Glomerular endothelial cell (primary cell): ENCODE data around the gene FKBP1A. TPM values are rescaled to one million over a fixed set of nuclear protein-coding genes. Genes with fewer than 3 reads are reported as not detected.
A peak's percentile ranks its signal among the peaks of the same experiment; 100 is the strongest.

Source experiments
- DNase-seq: peaks from one replicate; pipeline ENCODE4 v3.0.0-alpha.2; 2011; ENCODE audit warnings: low read depth, low spot score; ENCODE audit errors: extremely low read depth
- total RNA-seq: library from RNA; depleted of rRNA; stranded (reverse); fragments of >200 nt; gene quantifications from 2 replicates; pipeline ENCODE4 v1.2.3, GENCODE V29; 2015

The FKBP1A gene
- total RNA-seq, 1 donor from 2014 or later: 737 TPM

GRCh38 chr20:1335961-1336698 lies 56.7 kb downstream of the FKBP1A start:
- DNase-seq: no peak

GRCh38 chr20:1334761-1335160 lies 58.1 kb downstream of the FKBP1A start:
- DNase-seq: no peak

DNA sequence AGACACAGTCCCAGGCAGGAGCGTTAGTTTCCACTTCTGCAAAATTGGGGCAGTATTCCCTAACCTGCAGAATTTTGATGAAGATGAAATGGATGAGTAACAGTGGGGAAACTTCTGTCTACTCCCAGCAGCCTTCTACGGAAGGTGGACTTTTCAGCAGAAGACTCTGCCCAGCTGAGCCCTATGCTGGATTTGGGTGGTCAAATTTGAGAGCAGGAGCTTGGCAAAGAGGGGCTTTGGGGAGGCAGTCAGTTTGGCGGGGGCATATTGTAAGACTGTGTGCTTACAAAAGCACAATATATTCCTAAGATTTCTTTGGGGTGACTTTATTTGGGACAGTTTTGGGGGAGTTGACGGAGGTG lies 58.5 kb downstream of the FKBP1A start:
- no peak for DNase-seq

DNA sequence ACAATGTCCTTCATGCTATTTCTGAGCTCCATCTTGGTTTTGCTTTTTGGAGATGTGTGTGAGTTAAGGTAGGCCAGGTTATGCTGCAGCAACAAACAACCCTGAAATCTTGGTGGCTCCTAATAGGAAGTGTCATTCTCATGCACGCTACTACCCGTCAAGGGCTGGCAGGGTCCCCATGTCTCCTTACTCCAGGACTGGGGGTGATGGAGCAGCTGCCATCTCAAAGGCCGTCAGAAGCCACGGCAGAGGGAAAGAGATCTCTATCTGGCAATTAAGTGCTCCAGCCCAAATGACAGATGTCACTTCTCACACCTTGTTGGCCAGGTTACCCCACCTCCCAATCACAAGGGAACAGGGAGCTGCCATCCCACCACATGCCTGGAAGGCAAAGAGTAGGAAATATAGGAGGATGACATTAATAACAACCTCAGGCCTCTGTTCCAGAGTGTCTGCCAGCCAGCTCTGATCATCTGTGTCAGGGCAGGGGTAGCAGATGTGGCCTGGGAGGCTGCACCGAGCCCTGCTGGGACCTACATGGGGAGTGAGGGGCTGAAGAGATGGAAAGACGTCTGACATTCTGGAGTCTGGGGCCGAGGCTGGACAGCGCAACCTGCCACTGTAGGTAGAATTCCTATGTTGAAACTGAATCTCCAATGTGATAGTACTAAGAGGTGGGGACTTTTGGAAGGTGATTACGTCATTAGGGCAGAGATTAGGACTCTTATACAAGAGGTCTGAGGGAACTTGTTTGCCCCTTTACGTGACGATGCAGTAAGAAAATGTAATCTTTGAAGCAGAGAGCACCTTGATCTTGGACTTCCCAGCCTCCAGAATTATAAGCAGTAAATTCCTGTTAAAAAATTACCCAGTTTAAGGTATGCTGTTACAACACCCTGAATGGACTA lies 59.1 kb downstream of the FKBP1A start:
- DNase-seq: no peak

DNA sequence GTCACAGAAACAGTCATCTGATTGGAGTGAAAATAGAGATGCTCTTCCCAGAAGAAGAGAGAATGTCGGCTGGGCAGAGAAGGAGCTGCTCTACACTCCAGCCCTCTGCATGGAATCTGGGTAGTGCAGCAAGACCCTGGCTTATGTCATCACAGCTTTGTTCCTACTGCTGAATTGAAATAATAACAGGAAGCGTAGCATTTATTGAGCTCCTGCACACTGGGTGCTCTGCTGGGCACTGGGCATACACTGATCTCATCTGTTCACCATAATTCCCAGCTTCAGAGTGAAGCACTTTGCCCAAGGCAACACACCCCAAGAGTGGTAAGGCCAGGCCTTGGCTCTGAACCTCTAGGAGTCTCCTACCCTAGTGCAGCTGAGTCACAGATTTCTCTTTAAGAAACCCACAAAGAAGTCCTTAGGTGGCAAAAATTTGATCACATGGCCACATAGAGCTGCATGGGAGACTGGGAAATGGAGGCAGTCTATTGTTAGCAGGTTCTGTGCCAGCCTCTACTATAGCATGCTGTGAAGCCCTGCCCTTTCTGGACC lies 60.0 kb downstream of the FKBP1A start:
- no peak for DNase-seq

GRCh38 chr20:1331801-1332453 lies 60.9 kb downstream of the FKBP1A start:
- DNase-seq: no peak

DNA sequence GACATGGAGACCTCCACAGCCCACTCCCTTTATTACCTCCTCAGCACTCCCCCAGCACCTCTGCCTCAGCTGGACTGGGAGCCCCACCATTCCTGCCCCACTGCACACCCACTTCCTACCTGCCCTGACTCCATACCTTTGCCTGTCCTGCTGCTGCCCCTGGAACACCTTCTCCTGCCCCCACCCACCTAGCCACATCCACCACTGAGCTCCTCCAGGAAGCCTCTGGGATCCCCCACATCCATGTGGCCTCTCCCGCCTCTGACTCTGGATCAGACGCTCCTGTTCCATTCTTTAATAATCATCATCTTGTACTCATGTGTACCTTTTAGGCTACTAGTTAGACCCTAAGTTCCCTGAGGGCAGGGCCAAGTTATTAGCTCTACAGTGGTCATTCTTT lies 61.8 kb downstream of the FKBP1A start:
- no peak for DNase-seq

DNA sequence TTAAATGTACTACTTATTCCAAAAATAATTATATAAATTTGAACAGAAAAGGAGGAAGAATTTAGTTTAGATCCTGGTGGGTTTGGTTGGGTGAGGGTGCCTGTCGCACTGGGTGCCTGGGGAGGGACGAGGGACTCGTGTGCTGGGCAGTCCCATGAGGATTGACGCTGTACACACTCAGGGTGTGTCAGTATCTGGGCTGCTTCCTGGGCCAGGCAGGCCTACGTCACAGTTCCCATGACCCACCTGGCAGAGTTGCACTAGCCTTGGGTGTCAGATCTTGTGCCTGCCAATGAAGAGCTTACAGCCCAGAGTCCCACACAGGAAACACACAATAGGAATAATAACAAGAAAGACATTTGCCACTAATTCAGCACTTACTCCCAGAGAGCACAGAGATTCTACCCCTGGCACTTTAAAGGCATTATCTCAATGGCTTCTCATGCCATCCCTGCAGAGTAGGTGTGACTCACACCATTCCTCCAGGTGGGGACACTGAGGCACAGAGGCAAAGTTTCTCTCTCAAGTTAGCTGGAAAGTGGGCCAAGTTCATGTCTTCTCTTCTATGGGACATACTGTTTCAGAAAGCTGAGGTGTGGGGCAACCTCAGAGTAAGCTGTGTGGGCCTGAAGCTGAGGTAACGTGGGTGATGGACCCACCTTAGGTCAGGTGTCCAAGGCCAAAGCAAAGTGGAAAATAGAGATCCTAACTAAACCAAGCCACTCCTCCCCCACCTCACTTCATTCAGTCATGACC lies 62.6 kb downstream of the FKBP1A start:
- no peak for DNase-seq

DNA sequence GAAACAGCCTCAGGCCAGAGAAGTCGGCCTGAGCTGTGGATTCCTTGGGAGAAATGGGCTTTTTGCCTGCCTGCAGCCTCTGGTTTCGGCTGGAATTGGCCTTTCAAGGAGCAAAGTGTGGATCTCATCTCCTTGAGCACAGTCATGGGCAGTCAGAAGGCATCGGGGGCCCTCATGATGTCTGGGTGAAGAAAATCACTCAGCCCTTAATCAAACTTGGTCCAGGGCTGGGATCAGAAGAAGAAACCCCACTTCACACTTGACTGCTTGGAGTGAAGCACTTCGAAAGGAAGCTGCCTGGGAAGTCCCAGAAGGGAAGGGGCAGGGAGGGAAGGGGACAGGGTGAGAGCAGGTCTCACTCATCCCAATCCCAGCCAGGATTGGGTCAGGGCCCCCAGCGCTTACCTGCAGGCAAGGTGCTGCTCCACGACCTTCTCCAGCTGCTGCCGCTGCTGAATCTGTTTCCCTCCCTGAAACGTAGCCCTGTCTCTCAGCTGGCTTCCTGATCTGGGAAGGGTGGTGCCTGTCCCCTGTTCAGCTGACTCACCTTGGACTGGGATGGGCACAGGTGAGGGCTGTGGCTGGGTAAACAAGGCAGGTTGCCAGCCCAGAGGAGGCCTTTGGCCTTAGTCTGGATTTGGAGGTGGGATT lies 64.0 kb downstream of the FKBP1A start, which contains the start of gene SDCBP2:
Gene SDCBP2 (minus strand): TSS at position 460 of the 651 bp plus-strand sequence. CDS start 8,723 bp downstream, outside the sequence.
- no peak for DNase-seq

GRCh38 chr20:1327827-1328679 lies 64.8 kb downstream of the FKBP1A start:
- DNase-seq: no peak

- no peak for DNase-seq
Measured at GRCh38 chr20:1327241-1327653, 65.6 kb downstream of the FKBP1A start.

DNA sequence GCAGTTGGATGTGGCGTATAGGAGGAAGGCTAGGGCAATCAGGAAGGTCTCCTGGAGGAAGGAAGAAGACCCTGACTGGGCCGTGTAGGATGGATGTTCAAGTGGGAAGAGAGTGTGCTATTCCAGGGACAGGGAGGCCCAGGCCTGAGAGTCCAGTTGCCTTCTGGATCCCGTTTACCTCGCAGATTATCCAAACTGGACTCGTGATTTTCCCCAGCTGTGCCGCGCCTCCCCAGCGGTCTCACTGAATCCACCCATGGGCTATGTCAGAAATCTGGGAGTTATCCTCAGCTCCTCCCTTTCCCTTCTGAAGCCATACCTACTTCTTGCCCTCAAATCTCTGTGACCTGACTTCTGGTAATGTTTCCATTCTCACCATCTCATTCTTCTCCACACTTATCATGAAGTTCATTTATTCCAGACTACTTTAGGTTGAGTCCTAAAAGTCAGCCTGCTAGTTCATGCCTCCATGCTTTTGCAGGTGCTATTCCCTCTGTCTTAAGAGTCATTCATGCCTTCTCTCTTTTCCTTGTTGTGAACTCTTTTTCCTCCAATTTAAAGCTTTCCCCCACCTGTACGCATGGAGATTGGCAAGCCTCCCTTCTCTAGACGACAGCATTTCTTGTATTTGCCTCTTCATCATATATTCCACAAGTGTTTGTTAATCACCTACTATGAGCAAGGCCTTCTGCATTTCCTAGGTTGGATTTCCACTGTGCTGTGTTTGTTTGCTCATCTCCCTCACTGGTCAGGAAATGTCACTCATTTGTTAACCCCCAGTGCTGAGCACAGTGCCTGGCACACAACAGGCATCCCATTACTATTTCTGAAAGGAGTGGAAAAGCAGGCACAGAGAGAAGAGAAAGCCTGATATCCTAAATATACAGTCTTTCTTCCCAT lies 66.6 kb downstream of the FKBP1A start:
- DNase-seq: no peak

GRCh38 chr20:1325173-1326030 lies 67.5 kb downstream of the FKBP1A start:
- DNase-seq: peak; percentile 93

DNA sequence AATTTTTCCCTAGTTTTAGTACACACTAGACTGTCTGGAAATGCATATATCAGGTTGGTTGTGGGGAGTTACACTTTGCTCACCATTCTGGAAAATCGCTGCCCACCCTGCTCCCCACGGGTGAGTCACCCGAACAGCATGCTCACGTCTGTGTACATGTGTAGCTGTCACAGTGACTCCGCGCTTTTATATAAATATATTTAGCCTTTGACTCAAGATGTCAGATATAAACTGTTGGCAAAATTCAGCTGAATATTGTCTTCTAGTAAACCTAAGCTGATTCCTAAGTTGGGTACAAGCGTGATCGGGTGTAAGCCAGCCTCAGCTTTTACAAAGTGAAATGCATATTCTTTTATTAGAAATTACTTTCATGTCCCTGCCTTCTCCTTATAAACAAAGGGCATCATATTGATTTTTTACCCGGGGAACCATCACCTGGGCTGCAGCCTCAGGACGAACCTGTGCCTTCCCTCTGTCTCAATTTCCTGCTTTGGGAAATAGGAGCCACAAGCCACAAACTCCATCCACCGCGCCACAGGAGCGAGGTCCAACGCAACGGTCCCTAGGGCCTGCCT lies 68.2 kb downstream of the FKBP1A start:
- no peak for DNase-seq

DNA sequence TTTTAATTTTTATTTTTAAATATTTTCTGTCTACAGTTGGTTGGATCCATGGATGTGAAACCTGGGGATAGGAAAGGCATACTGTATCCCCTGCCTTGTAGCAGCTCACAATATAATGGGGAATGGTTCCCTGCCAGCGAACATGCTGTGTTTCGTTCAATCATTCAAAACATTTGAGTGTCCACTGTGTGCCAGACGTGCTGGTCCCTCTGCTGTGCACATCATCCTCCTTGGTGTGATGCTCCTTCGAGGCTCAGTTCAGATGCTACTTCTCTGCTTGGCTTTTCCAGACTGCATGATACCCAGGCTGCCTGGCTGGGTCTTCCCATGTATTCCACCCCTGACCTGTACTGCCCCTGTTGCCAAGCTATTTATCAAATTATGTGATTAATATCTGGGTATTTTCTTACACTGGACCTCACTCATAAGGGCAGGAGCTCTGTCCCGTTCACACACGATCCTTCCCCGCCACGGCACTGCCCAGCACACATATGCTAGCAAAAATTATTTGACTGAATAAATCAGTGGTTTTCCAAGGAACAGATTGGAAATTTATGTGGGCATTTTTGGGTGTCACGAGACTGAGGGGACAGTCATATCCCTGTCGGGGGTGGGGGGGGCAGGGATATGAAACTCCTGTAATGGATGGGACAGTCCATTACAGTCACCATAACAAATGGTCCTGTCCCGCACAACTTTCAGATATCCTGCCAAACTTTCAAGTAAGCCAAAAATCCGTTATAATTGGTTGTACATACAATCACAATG lies 68.8 kb downstream of the FKBP1A start:
- no peak for DNase-seq

DNA sequence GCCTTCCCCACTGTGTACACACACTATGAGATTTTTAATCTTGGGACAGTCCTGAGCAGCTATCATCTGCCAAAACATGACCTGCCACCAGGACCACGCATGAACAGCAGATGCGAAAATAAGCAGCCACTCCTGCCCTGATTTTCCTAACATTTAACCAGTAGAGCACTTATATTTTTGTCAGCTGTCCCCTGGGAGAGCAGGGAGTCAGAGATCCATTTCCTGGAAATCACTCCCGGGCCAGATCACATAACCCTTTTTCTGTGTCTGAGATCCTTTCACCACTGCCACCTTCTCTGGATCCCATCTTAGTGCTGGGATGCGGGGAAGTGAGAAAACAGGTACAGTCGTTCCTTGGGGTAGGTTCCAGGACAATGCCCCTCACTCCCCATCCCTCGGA lies 69.6 kb downstream of the FKBP1A start:
- DNase-seq: no peak
